Fibroblast of villous mesenchyme (primary cell): ENCODE data around the gene CDH23. TPM values are rescaled to one million over a fixed set of nuclear protein-coding genes. Genes with fewer than 3 reads are reported as not detected.
A peak's percentile ranks its signal among the peaks of the same experiment; 100 is the strongest.

ENCODE experiments used
- DNase-seq: peaks from one replicate; pipeline ENCODE4 v3.0.0-alpha.2; 2010; ENCODE audit warnings: low read depth
- H3K4me3 ChIP-seq: 2 replicates; pipeline ENCODE4 v1.5.1; 2011; ENCODE audit warnings: low read depth, mild to moderate bottlenecking, low read length
- total RNA-seq: library from RNA; depleted of rRNA; stranded (reverse); fragments of >200 nt; gene quantifications from 2 replicates; pipeline ENCODE4 v1.2.3, GENCODE V29; 2012
- TF ChIP-seq, protein P1 (sequence below): IDR thresholded peaks from 2 replicates; pipeline ENCODE4 v1.5.1; 2012; ENCODE audit warnings: low read depth, mild to moderate bottlenecking, low read length; ENCODE audit not compliant: insufficient read depth

Gene CDH23
- total RNA-seq, 1 donor, result under 0.01 TPM

DNA sequence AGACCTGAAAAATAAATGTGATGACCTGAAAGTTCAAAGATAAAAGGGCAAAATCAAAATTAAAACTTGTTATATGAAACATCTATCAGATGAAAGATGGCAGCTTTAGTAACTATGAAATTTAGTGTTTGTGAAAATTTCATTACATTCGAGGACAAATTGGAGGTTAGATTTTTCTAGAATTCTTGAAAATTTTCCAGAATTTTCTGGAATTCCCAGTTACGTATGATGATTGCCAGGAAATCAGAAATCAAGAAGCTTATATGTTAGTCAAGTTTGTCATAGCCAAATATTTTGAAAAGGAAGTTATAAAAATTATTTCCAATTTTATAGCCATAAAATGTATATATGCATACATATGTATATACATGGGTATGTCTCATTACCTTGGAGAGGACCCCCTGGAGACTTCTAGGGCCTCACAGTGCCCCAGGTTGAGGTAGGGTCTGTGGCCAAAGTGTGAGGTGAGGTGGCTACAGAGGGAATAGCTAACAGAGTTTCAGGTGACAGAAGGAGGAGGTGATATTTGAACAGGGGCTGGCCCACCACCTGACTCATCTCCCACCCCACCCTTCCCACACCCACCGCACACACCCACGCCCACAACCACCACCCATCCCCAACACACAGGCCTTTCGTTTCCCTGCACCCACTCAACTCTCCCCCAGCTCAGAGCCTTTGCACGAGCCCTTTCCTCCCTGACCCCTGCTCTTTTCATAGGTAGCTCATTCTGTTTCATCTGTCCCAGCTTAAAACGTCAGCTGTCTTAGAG, 301.4 kb downstream of the CDH23 start:
- DNase-seq, result no peak
- H3K4me3 ChIP-seq, result no peak overlapping the region
- TF ChIP-seq, protein P1, sequence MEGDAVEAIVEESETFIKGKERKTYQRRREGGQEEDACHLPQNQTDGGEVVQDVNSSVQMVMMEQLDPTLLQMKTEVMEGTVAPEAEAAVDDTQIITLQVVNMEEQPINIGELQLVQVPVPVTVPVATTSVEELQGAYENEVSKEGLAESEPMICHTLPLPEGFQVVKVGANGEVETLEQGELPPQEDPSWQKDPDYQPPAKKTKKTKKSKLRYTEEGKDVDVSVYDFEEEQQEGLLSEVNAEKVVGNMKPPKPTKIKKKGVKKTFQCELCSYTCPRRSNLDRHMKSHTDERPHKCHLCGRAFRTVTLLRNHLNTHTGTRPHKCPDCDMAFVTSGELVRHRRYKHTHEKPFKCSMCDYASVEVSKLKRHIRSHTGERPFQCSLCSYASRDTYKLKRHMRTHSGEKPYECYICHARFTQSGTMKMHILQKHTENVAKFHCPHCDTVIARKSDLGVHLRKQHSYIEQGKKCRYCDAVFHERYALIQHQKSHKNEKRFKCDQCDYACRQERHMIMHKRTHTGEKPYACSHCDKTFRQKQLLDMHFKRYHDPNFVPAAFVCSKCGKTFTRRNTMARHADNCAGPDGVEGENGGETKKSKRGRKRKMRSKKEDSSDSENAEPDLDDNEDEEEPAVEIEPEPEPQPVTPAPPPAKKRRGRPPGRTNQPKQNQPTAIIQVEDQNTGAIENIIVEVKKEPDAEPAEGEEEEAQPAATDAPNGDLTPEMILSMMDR, result no peak

GRCh38 chr10:71698737-71699136, 302.0 kb downstream of the CDH23 start:
- H3K4me3 ChIP-seq, result no peak overlapping the region
- TF ChIP-seq, protein P1, result no peak
- DNase-seq, result no peak

DNA sequence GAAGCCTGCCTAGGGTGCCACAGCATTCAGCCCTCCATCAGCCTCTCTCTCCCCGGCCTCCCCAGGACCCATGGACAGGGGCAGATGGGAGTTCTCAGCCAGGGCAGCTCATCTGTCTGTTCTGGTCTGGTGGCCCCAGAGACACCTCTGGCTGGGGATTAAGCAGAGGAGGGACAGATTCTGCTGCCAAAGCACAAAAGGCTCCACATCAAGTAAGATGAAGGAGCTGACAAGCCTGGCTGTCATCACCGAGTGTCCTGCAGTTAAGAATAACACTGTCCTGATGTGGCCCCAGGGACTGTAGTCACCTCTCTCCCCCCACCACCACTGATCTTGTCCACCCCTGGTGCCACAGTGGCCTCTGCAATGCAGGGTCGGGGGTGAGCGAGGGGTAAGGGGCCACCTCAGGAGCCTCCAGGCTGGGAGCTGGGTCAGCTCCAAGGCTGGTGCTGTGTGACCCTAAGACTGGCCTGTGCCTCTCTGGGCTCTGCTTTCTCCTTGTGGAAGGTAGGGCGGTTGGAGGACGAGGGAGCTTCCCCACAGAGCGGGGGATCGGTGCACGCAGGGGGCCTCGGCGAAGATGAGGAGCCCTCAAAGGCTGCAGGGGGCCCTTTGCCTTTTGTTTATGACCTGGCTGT, 304.1 kb downstream of the CDH23 start:
- no peak overlapping the region for H3K4me3 ChIP-seq
- TF ChIP-seq, protein P1, result no peak
- no peak for DNase-seq

DNA sequence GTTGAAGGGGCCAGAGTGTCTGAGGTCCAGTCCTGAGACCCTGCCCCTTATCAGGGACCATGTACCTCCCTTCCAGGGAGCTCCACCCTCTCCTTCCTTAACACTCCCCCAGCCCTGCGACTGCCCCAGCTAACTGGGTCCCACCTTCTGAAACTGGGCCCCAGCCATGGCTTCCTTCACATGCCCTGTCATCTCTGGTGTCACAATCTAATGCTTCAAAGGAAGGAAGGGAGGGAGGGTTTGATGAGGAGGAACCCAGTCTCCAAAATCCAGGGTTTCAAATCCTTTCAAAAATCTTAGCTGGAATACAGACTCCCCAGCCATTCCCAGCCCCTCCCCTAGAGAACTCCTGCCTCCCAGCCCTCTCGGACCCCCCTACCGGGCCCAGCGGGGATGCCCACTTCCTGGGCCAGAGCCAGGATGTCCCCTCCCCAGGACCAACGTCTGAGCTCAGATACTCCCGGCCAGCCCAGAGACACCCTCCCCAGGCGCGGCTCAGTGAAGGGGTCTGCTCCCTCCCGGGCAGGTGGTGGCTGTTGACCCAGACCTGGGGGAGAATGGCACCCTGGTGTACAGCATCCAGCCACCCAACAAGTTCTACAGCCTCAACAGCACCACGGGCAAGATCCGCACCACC, 304.9 kb downstream of the CDH23 start:
- H3K4me3 ChIP-seq, result no peak overlapping the region
- no peak for DNase-seq
- TF ChIP-seq, protein P1, result no peak

DNA sequence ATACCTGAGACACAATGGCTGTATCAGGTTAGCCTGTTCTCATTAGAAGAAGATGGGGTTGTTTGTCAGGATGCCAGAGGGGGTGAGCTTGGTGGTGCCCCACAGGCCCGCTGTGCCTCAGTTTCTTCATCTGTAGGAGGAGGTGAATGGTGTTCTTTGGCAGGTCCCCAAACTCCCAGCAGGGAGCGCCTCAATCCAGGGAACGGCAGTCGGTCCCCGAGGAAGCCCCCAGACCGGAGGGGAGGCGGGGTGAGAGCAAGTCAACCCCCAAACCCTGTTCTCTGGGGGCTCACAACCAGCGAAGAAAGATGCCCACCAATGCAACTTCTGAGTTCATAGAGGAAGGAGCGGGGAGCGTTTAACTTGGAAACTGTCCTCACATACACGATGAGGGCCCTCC, 306.9 kb downstream of the CDH23 start:
- no peak for DNase-seq
- TF ChIP-seq, protein P1, result peak; percentile 5
- no peak overlapping the region for H3K4me3 ChIP-seq

DNA sequence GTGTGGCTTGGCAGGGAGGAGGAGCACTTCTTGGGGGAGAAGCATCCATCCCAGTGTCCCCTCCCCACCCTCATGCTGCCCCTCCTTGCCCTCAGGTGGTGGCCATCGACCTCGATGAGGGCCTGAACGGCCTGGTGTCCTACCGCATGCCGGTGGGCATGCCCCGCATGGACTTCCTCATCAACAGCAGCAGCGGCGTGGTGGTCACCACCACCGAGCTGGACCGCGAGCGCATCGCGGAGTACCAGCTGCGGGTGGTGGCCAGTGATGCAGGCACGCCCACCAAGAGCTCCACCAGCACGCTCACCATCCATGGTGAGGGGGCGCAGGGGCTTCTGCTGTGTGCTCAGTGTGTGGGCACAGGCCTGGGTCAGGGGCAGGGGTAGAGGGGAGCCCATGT, 308.1 kb downstream of the CDH23 start:
- no peak overlapping the region for H3K4me3 ChIP-seq
- TF ChIP-seq, protein P1, result no peak
- no peak for DNase-seq
